Measurements from ENCODE around the gene AVL9. TPM values are rescaled to one million over a fixed set of nuclear protein-coding genes. Genes with fewer than 3 reads are reported as not detected.

AVL9 gene
- total and polyA plus RNA-seq, 2 of the 13 experiments (the other 11 are each of a cell fraction or from before 2014, with no cell fraction given) = 29.9 to 48.0 TPM

DNA sequence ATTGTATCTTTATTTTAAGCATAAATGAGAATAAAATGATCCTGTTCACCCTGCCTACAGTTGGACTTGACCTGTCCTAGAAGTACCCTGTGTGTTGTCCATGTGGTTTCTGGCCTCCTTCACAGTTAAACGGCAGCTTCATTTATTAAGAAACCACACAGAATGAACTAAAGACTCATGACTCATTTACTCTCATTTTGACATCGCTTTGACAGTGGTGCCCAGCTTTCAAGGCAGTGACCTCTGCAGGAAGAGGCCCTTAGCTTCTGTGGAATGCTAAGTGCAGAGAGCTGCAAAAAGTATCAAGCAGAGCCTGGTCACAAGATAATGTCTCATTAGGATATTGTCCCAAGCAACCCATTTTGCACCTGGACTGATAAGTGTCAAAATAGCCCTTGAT lies 93.4 kb downstream of the AVL9 start:
- Histone ChIP-seq H3K27ac (ENCODE audit: extremely low read length, insufficient read depth, low read length) (peak overlapping the region; percentile 75), H3K9me3 (ENCODE audit: low read length) (no peaks in the 10 kb centered on the region), H3K4me2 (ENCODE audit: low read depth, low read length) (no peak overlapping the region), H3K27me3 (ENCODE audit: control insufficient read depth in 1 of 2, insufficient read depth in 2 of 2, low read length in 2 of 2) (no peaks in the 10 kb centered on the region), H3K79me2 (ENCODE audit: insufficient read depth, low read length) (no peaks in the 10 kb centered on the region), H3K4me3 (replicated peaks in 1 of 3; ENCODE audit: insufficient read depth in 1 of 3, low read depth in 2 of 3, low read length in 3 of 3) (no peak overlapping the region), H4K20me1 (ENCODE audit: insufficient read depth, low read length) (no peaks in the 10 kb centered on the region), H3K4me1 (ENCODE audit: insufficient read depth, low read length) (peaks cover 39% of the 10 kb centered on the region), H3K36me3 (replicated peaks in 1 of 2; ENCODE audit: control insufficient read depth in 1 of 2, insufficient read depth in 2 of 2, low read length in 2 of 2) (peaks cover 16 to 41% of the 10 kb centered on the region in 2 experiments; a peak in 4 of 5 replicates), H3K9ac (ENCODE audit: insufficient read depth, low read depth, low read length) (no peak overlapping the region), H2AFZ (ENCODE audit: low read length) (no peak overlapping the region)
- BruUV-seq (replicated peaks) = no TSS peak
- ATAC-seq (no peak; the same call in 2 of the 3 replicates), DNase-seq (ENCODE audit: low spot score) (peak; percentile 36), FAIRE-seq (no peak)
- ChIA-PET POLR2A (interaction anchor here (1.1 to 3.0 kb wide), 4 partner anchors 80 to 99 kb away, joined by 4 to 22 read pairs (median 6); partner anchors contain the start of genes AVL9 and LSM5), CTCF (ENCODE audit: low intra/inter-chr PET ratio, low total read pairs) (no interaction called here)
- 57% methylated on average over 2 of the region's 2 CpGs for WGBS (ENCODE audit: low lambda C conversion rate)
- intact Hi-C loops (cut with micrococcal nuclease; ENCODE audit: unreplicated experiment) (loop anchor here (5.0 to 10.0 kb wide), 2 partner anchors 96 to 136 kb away; partner anchors contain the start of gene LSM5), in situ Hi-C loops (cut with HindIII; ENCODE audit: extremely low pct_ligation_motif_present, low pct_unique_long_range_greater_than_20kb) (no loop called here)
- TF ChIP-seq BCL6 (CRISPR knock-in tag; IDR thresholded peaks at IDR 0.05) (no peak), GATAD2A (CRISPR knock-in tag; IDR thresholded peaks at IDR 0.05) (0 out of 2 replicates have a peak, but pooled peaks have one; percentile 21), SIN3B (IDR thresholded peaks at IDR 0.05; ENCODE audit: low read length) (no peak), ZNF746 (CRISPR knock-in tag; IDR thresholded peaks at IDR 0.05) (no peak), SAP130 (CRISPR knock-in tag; IDR thresholded peaks at IDR 0.05; ENCODE audit: low read depth) (peak; percentile 26; the same call in 1 of the 2 replicates), MTA3 (CRISPR knock-in tag; IDR thresholded peaks at IDR 0.05) (no peak), ZNF484 (CRISPR knock-in tag; IDR thresholded peaks at IDR 0.05; ENCODE audit: borderline replicate concordance, low read depth) (no peak), FOSL2 (CRISPR knock-in tag; IDR thresholded peaks at IDR 0.05) (peak; percentile 74)
- TF ChIP-seq, protein P1, sequence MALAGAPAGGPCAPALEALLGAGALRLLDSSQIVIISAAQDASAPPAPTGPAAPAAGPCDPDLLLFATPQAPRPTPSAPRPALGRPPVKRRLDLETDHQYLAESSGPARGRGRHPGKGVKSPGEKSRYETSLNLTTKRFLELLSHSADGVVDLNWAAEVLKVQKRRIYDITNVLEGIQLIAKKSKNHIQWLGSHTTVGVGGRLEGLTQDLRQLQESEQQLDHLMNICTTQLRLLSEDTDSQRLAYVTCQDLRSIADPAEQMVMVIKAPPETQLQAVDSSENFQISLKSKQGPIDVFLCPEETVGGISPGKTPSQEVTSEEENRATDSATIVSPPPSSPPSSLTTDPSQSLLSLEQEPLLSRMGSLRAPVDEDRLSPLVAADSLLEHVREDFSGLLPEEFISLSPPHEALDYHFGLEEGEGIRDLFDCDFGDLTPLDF (CRISPR knock-in tag; IDR thresholded peaks at IDR 0.05) = no peak
- TF ChIP-seq, protein P2, sequence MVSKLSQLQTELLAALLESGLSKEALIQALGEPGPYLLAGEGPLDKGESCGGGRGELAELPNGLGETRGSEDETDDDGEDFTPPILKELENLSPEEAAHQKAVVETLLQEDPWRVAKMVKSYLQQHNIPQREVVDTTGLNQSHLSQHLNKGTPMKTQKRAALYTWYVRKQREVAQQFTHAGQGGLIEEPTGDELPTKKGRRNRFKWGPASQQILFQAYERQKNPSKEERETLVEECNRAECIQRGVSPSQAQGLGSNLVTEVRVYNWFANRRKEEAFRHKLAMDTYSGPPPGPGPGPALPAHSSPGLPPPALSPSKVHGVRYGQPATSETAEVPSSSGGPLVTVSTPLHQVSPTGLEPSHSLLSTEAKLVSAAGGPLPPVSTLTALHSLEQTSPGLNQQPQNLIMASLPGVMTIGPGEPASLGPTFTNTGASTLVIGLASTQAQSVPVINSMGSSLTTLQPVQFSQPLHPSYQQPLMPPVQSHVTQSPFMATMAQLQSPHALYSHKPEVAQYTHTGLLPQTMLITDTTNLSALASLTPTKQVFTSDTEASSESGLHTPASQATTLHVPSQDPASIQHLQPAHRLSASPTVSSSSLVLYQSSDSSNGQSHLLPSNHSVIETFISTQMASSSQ (IDR thresholded peaks at IDR 0.05; ENCODE audit: low read depth) = no peak
- TF ChIP-seq, protein P2 (CRISPR knock-in tag; IDR thresholded peaks at IDR 0.05; ENCODE audit: borderline replicate concordance) = no peak
- TF ChIP-seq, protein P3, sequence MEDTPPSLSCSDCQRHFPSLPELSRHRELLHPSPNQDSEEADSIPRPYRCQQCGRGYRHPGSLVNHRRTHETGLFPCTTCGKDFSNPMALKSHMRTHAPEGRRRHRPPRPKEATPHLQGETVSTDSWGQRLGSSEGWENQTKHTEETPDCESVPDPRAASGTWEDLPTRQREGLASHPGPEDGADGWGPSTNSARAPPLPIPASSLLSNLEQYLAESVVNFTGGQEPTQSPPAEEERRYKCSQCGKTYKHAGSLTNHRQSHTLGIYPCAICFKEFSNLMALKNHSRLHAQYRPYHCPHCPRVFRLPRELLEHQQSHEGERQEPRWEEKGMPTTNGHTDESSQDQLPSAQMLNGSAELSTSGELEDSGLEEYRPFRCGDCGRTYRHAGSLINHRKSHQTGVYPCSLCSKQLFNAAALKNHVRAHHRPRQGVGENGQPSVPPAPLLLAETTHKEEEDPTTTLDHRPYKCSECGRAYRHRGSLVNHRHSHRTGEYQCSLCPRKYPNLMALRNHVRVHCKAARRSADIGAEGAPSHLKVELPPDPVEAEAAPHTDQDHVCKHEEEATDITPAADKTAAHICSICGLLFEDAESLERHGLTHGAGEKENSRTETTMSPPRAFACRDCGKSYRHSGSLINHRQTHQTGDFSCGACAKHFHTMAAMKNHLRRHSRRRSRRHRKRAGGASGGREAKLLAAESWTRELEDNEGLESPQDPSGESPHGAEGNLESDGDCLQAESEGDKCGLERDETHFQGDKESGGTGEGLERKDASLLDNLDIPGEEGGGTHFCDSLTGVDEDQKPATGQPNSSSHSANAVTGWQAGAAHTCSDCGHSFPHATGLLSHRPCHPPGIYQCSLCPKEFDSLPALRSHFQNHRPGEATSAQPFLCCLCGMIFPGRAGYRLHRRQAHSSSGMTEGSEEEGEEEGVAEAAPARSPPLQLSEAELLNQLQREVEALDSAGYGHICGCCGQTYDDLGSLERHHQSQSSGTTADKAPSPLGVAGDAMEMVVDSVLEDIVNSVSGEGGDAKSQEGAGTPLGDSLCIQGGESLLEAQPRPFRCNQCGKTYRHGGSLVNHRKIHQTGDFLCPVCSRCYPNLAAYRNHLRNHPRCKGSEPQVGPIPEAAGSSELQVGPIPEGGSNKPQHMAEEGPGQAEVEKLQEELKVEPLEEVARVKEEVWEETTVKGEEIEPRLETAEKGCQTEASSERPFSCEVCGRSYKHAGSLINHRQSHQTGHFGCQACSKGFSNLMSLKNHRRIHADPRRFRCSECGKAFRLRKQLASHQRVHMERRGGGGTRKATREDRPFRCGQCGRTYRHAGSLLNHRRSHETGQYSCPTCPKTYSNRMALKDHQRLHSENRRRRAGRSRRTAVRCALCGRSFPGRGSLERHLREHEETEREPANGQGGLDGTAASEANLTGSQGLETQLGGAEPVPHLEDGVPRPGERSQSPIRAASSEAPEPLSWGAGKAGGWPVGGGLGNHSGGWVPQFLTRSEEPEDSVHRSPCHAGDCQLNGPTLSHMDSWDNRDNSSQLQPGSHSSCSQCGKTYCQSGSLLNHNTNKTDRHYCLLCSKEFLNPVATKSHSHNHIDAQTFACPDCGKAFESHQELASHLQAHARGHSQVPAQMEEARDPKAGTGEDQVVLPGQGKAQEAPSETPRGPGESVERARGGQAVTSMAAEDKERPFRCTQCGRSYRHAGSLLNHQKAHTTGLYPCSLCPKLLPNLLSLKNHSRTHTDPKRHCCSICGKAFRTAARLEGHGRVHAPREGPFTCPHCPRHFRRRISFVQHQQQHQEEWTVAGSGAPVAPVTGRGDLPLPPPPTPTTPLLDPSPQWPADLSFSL (CRISPR knock-in tag; IDR thresholded peaks at IDR 0.05) = no peak
- TF ChIP-seq, protein P4, sequence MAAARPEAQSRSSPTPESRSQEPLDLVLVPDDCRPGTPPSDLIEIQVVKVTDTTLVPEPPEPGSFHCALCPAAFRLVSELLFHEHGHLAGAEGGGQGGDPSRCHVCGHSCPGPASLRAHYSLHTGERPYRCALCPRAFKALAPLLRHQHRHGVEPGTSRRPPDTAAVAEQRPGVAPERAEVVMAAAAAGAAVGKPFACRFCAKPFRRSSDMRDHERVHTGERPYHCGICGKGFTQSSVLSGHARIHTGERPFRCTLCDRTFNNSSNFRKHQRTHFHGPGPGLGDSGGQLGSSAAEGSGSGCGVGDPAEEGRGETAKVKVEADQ (CRISPR knock-in tag; IDR thresholded peaks at IDR 0.05; ENCODE audit: borderline replicate concordance) = no peak

Data from HepG2 (cell line).